GM21526 (cell line): ENCODE measurements around the gene CABLES2.

ENCODE experiments used
- ATAC-seq: cut with Tn5 transposase; IDR thresholded peaks from one replicate; pipeline ENCODE4 v1.9.1; 2021; ENCODE audit warnings: moderate library complexity; ENCODE audit not compliant: unreplicated experiment, low FRiP score

CABLES2 gene

DNA sequence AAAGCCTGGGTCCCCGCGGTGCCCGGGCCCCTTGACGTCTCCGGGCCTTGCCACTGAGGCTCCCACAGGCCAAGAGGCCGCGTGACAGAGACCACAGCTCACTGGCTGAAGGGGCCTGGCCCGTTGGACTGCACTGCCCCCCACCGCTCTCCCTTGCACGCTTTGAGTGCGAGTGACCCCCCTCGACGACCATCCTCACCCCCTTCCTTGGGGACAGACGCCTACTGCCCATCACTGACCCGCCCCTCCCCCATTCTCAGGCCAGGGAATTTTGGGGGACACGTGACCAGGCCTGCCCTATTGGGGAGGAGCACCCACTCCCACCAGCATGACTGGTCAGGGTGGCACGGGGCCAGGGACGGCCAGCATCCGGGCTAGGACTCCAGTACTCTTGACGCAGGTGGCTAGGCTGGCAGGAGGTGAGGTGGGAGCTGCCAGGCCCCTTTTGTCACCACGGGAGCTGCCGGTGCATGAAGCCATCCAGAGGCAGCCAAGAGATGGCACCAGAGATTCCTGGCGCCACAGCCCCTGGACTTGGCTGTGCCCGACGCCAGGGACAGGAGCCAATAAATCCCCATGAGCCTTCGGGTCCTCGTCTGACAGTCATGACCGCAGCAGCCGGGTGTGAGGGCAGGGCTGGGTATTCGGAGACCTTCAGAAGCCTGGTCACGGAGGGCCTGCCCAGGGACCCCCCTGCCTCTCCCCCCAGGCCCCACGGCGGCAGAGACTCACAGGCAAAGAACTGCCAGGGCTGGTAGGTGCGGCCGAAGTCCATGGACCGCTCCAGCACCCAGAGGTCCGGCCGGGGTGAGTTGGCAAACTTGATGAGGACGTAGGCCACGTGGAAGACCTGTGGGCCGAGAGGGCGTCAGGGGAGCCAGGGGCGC is 54.4 kb downstream of the CABLES2 start:
- no peak for ATAC-seq

DNA sequence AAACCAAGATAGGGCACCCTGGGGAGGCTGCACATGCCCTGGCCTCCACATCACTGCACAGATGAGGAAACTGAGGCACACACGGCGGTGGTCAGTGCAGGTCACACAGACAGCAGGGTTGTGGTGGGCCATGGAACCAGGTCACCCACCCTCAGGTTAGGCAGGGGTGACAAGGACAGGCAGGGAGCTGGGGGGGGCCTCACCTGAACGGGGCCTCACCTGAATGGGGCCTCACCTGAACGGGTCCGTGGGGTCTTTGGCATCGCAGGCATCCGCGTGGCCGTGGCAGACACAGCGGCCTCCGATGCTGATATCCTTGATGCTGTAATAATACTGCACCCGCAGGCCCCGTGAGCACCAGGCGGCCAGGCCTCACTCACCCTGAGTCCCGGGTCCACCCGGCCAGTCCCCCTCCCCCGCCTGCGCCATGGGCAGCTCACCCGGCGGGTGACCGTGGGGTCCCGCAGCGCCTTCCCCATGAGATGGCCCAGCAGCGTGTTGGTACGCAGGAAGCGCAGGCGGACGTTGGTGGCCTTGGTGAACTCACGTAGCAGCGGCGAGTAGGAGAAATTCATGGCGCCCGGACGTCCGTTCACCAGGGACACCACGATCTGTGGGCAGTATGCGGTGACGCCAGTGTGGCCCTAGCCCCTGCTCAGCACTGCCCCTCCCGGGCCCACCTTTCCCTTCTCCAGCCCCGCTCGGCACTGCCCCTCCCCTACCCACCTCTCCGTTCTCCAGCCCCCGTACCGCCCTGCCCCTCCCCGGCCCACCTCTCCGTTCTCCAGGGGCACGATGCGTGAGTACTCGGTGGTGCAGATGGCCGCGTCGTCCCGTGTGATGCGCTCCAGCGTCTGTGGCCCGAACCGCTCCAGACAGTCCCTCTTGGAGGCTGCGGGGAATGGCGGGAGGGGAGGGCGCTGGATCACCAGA is 55.4 kb downstream of the CABLES2 start:
- no peak for ATAC-seq

GRCh38 chr20:62350629-62351422 is 56.3 kb downstream of the CABLES2 start:
- no peak for ATAC-seq

GRCh38 chr20:62350098-62350628 is 56.9 kb downstream of the CABLES2 start:
- no peak for ATAC-seq

DNA sequence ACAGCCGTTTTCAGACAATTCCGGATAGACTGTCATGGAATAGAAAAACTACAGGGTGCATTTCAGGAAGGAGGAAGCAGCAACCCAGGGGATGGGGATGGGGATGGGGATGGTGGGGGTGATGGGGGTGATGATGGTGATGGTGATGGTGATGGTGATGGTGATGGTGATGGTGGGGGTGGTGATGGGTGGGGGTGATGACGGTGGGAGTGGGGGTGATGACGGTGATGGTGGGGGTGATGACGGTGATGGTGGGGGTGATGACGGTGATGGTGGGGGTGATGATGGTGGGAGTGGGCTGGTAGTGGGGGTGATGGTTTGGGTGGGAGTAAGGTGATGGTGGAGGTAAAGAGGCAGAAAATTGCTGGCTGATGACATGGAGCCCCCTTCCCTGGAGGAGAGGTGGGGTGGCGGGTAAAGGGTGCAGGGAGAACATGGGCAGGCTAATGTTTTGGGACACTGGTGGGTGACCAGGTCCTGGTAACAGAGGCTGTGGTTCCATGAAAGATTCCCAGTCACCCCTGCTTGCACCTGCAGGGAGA is 57.5 kb downstream of the CABLES2 start:
- no peak for ATAC-seq

- no peak for ATAC-seq
Measured at GRCh38 chr20:62348604-62349003, 58.5 kb downstream of the CABLES2 start.

DNA sequence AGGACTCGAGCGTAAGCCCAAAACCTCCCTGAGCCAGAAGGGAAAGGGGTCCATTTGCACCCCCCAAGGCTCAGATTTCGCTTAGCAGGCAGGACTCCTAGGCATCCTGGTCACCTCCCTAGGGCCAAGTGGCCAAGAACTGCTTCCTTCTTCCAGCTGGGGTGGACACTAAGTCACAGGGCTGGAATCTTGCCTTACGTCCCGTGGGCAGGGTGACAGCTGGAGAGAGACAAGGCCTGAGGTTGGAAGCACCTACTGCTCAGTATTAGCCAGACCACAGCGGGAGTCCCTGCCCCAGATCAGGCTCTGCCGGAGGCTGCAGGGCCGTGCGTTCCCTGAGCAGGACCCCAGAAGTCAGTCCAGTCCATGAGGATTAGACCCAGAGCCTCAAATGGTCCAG is 59.6 kb downstream of the CABLES2 start:
- no peak for ATAC-seq

DNA sequence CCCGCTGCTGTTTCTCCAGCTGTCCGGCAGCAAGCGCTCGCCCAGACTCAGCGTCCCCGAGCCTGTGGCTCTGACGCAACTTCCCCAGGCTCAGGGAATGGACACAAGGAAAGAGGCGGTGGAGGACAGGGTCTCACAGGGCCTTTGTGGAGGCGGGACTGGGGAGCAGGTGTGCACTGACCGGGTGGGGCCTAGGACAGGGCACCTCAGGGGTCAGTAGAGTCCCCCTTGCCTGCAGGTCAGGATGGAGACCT is 60.0 kb downstream of the CABLES2 start:
- no peak for ATAC-seq

DNA sequence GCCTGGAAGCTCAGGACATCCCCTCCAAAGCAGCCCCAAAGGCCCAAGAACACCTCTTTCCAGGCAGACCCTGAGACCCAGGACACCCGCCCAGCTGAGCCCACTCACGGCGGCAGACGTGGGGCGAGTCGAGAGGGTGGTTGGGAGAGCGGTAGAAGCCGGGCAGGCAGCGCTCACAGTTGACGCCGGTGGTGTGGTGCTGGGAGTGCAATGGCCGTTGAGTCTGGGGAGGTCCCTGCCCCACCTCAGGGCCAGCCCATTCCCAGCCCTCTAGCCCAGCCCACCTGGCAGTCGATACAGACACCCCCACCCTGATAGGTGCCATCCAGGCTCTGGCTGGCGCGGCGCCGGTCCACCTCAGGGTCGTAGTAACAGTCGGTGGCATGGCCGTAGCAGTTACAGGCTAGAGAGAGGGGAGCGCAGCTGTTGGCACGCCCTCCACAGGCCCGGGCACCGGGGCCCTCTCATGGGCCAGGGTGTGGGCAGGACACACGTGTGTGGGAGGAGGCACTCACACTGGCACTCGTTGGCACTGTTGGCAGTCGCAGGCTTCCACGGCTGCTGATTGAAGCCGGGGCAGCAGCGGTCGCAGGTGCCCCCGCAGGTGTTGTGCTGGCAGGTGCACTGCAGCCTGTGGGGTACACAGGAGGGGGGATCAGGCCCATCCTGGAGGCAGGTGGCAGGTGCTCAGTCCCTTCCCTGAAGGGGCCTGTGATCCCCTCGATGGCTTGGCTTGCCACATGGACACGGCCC is 60.5 kb downstream of the CABLES2 start:
- no peak for ATAC-seq

DNA sequence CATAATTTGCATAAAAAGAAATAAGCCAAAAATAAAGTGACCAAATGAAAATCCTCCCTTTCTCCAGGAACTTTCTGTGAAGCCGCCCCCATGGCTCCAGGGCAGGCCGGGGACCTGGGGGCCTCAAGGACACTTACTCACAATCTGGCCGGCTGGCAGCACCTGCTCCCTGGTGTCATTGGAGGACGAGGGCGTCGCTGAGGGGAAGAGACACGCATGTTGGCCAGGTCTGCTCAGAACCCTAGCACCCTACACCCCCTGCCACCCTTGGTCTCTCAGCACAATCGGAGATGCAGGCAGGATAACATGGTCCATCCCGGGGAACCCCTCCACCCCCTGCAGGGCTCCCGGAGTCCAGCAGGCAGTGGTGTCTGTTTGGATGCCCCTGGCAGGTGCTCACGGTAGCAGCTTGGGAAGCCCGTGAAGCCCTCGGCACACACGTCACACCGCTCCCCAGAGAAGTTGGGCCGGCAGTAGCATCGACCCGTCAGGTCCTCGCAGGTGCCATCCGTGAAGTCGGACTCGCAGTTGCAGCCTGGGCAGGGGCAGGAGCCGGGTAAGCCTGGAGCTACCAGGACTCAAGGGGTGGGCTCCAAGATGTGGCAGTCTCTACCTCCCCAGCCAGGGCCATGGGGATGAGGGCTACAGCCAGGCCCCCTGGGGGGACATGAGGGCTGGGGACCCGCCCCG is 61.3 kb downstream of the CABLES2 start:
- ATAC-seq = no peak

DNA sequence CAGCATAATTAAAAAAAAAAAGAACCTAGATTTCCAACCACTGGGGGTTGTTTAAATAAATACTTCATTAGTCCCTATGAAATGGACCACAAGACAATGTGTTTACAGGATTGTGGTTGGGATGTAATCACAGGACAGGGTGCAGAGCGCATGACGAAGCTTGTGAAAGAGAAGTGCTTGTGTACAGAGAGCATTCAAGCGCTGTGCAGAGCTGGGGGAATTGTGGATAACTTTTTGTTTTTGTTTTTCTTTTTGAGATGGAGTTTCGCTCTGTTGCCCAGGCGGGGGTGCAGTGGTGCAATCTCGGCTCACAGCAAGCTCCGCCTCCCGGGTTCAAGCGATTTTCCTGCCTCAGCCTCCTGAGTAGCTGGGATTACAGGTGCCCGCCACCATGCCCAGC is 62.3 kb downstream of the CABLES2 start:
- no peak for ATAC-seq

GRCh38 chr20:62344092-62344491 is 63.0 kb downstream of the CABLES2 start:
- no peak for ATAC-seq

- ATAC-seq = no peak
Measured at GRCh38 chr20:62342910-62343309, 64.2 kb downstream of the CABLES2 start.

DNA sequence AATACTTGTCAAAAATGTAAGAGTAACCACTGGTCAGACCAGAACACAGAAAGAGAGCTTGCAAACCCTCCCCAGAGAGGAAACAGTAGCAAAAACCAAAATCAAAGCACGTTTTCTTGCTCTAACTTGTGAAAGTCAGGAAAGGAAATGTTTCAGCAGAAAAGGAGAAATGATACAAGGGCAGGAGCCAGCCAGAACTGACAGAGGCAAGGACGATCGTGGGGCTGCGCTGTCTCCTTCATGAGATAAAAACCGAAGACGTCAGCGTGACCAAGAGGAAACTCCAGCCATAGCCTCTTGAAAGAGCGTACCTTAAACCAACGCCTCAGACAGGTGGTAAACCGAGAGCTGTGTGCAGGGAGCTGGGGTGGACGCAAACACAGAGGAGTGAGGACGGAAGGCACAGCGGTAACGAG is 67.4 kb downstream of the CABLES2 start:
- ATAC-seq = peak; percentile 66
